Breast epithelium (tissue), 3 donors: ENCODE measurements around the gene PSMG4.

Experiments
- POLR2A ChIP-seq: fragments of 450-650 bp; IDR thresholded peaks from one replicate; pipeline ENCODE4 v1.6.1; 2016; ENCODE audit warnings: antibody characterized with exemption, mild to moderate bottlenecking, moderate library complexity
- POLR2AphosphoS5 ChIP-seq, 3 donors: sonication (generic); formaldehyde crosslinking; IDR thresholded peaks; one replicate each; pipeline ENCODE4 v1.6.1; 2017; ENCODE audit warnings: antibody characterized with exemption in 3 of 3
- TF ChIP-seq, protein P1 (sequence below), 3 donors: fragments of 450-650 bp; IDR thresholded peaks; one replicate each; pipeline ENCODE4 v1.5.1; 2016 to 2017; ENCODE audit warnings: antibody characterized with exemption in 3 of 3, mild to moderate bottlenecking in 3 of 3, moderate library complexity in 3 of 3

DNA sequence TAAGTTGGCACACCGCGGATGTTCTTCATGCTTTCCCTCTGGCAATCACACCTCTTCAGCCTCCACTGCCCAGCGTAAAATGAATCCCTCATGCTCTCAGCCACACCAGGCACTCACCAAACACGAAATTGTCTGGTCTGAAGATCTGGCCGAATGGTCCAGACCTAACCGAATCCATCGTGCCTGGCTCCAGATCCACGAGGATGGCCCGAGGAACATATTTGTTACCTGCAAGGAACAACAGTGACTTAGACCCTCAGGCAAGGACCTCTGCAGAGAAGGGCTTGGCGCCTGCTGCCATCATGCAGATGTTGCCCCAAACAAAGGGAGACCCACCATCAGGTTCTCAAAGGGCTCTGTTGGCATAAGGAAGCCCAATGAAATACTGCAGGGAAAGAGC is 32.7 kb upstream of the PSMG4 start:
- TF ChIP-seq, protein P1, sequence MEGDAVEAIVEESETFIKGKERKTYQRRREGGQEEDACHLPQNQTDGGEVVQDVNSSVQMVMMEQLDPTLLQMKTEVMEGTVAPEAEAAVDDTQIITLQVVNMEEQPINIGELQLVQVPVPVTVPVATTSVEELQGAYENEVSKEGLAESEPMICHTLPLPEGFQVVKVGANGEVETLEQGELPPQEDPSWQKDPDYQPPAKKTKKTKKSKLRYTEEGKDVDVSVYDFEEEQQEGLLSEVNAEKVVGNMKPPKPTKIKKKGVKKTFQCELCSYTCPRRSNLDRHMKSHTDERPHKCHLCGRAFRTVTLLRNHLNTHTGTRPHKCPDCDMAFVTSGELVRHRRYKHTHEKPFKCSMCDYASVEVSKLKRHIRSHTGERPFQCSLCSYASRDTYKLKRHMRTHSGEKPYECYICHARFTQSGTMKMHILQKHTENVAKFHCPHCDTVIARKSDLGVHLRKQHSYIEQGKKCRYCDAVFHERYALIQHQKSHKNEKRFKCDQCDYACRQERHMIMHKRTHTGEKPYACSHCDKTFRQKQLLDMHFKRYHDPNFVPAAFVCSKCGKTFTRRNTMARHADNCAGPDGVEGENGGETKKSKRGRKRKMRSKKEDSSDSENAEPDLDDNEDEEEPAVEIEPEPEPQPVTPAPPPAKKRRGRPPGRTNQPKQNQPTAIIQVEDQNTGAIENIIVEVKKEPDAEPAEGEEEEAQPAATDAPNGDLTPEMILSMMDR (IDR thresholded peaks at IDR 0.05), result no peak
- TF ChIP-seq POLR2A (no peak), POLR2AphosphoS5 (IDR thresholded peaks at IDR 0.05) (no peak)
